Esophagus squamous epithelium (tissue), 4 donors: Measurements from ENCODE around the gene BANF2.

Source experiments
- CTCF ChIP-seq, 6 experiments: fragments of 450-650 bp in 4 of 6; fragments of 200-600 bp in 2 of 6; sonication (generic) in 2 of 6; IDR thresholded peaks; one replicate each; pipeline ENCODE4 v1.5.1; 2016 to 2019; ENCODE audit warnings: antibody characterized with exemption in 6 of 6, mild to moderate bottlenecking in 4 of 6, moderate library complexity in 4 of 6
- POLR2A ChIP-seq, 4 donors: fragments of 450-650 bp; IDR thresholded peaks; one replicate each; pipeline ENCODE4 v1.6.1; 2017; ENCODE audit warnings: antibody characterized with exemption in 4 of 4, mild to moderate bottlenecking in 4 of 4, moderate library complexity in 3 of 4

- no peak for TF ChIP-seq CTCF (IDR thresholded peaks at IDR 0.05)
- TF ChIP-seq POLR2A (IDR thresholded peaks at IDR 0.05), result no peak
Observed at GRCh38 chr20:17783671-17784070, 83.9 kb downstream of the BANF2 start.
